HCT116 (cell line): Measurements from ENCODE around the gene TSC1. TPM values are rescaled to one million over a fixed set of nuclear protein-coding genes. Genes with fewer than 3 reads are reported as not detected.

Experiments used
- ATAC-seq: fragments of 200-7000 bp; cut with Tn5 transposase; 2 replicates; pipeline ENCODE4 v1.9.1; 2020; ENCODE audit warnings: mild to moderate bottlenecking, moderate library complexity
- BruUV-seq: library from RNA; stranded (reverse); fragments of 400-500 nt; replicated peaks from 2 replicates; lab custom pipeline; 2021; lab: Mats Ljungman, UMichigan
- CTCF ChIA-PET: fragments of 300-600 bp; sonication (Branson Sonifier 250); formaldehyde crosslinking; loops from one replicate; lab custom pipeline; 2021; ENCODE audit warnings: antibody characterized with exemption; lab: Charles Lee
- POLR2A ChIA-PET: fragments of 300-600, 350-600 bp; sonication (Branson Sonifier 250); formaldehyde crosslinking; loops from one replicate; lab custom pipeline; 2021; ENCODE audit warnings: antibody characterized with exemption; lab: Charles Lee
- RAD21 ChIA-PET, 2 experiments: fragments of 300-600 bp; sonication (Branson Sonifier 250); formaldehyde crosslinking; loops; one replicate each; lab custom pipeline; 2023; ENCODE audit warnings: low total read pairs in 2 of 2; ENCODE audit not compliant: uncharacterized antibody in 2 of 2, unreplicated experiment in 2 of 2, low non-redundant PET in 1 of 2; lab: Charles Lee
- DNase-seq: peaks from one replicate; pipeline ENCODE4 v3.0.0-alpha.2; 2010; ENCODE audit warnings: low read depth, low spot score
- H2AFZ ChIP-seq: fragments of 200-600 bp; shearing (Covaris generic), sonication (generic); 2 replicates; pipeline ENCODE4 v1.6.1; 2017; ENCODE audit warnings: low read depth, mixed run types, mixed read lengths, antibody characterized with exemption, low read length; ENCODE audit not compliant: poor library complexity, severe bottlenecking
- H3K27ac ChIP-seq: 2 replicates; pipeline ENCODE4 v1.5.1; 2012; ENCODE audit warnings: low read depth, low read length
- H3K27me3 ChIP-seq: fragments of 200-600 bp; sonication (generic); 2 replicates; pipeline ENCODE4 v1.6.1; 2016; ENCODE audit warnings: mixed run types, low read length, mixed read lengths; ENCODE audit not compliant: insufficient read depth
- H3K36me3 ChIP-seq, 2 experiments: fragments of 200-500 bp in 1 of 2; fragments of 200-600 bp in 1 of 2; sonication (Bioruptor generic) in 1 of 2; sonication (generic) in 1 of 2; 2 replicates each; pipeline versions ENCODE4 v1.5.1 to v1.6.1; 2014 to 2016; ENCODE audit warnings: low read length in 2 of 2, inconsistent platforms in 1 of 2, mixed read lengths in 1 of 2, mixed run types in 1 of 2; ENCODE audit not compliant: insufficient read depth in 2 of 2, control insufficient read depth in 1 of 2
- H3K4me1 ChIP-seq, 2 experiments: fragments of 200-600 bp in 1 of 2; sonication (generic) in 1 of 2; 2 replicates each; pipeline versions ENCODE4 v1.5.1 to v1.6.1; 2012 to 2017; ENCODE audit warnings: low read length in 2 of 2, inconsistent platforms in 1 of 2, mild to moderate bottlenecking in 1 of 2, mixed read lengths in 1 of 2, mixed run types in 1 of 2, moderate library complexity in 1 of 2; ENCODE audit not compliant: insufficient read depth in 2 of 2, control insufficient read depth in 1 of 2
- H3K4me2 ChIP-seq: fragments of 200-600 bp; sonication (generic); 2 replicates; pipeline ENCODE4 v1.6.1; 2017; ENCODE audit warnings: mixed run types, low read length, mixed read lengths
- H3K4me3 ChIP-seq, 2 experiments: fragments of 200-600 bp in 1 of 2; sonication (generic) in 1 of 2; replicated peaks in 1 of 2; 2 replicates each; pipeline ENCODE4 v1.5.1; 2011 to 2016; ENCODE audit warnings: low read length in 2 of 2, control low read depth in 1 of 2, low read depth in 1 of 2, mild to moderate bottlenecking in 1 of 2, mixed read lengths in 1 of 2, mixed run types in 1 of 2
- H3K79me2 ChIP-seq: fragments of 200-600 bp; sonication (generic); 2 replicates; pipeline ENCODE4 v1.6.1; 2017; ENCODE audit warnings: mild to moderate bottlenecking, mixed run types, low read length, moderate library complexity, mixed read lengths; ENCODE audit not compliant: insufficient read depth
- H3K9ac ChIP-seq: fragments of 200-600 bp; sonication (generic); 2 replicates; pipeline ENCODE4 v1.6.1; 2016; ENCODE audit warnings: low read length, mixed read lengths
- H3K9me2 ChIP-seq: fragments of 200-600 bp; sonication (generic), shearing (Covaris generic); 2 replicates; pipeline ENCODE4 v1.6.1; 2017; ENCODE audit warnings: mixed run types, mild to moderate bottlenecking, moderate library complexity; ENCODE audit not compliant: insufficient read depth
- H3K9me3 ChIP-seq, 2 experiments: fragments of 200-500 bp in 1 of 2; fragments of 200-600 bp in 1 of 2; sonication (Bioruptor generic) in 1 of 2; sonication (generic) in 1 of 2; 2 replicates each; pipeline ENCODE4 v1.6.1; 2014 to 2017; ENCODE audit warnings: low read length in 2 of 2, mixed read lengths in 2 of 2, inconsistent platforms in 1 of 2, low read depth in 1 of 2, mild to moderate bottlenecking in 1 of 2, mixed run types in 1 of 2, moderate library complexity in 1 of 2; ENCODE audit not compliant: control insufficient read depth in 1 of 2, insufficient read depth in 1 of 2
- H4K20me1 ChIP-seq: fragments of 200-600 bp; sonication (generic), shearing (Covaris generic); 2 replicates; pipeline ENCODE4 v1.6.1; 2017; ENCODE audit warnings: mixed run types, mild to moderate bottlenecking, moderate library complexity; ENCODE audit not compliant: insufficient read depth
- CEBPB ChIP-seq: IDR thresholded peaks from 2 replicates; pipeline ENCODE4 v1.6.1; 2012; ENCODE audit warnings: low read depth
- EGR1 ChIP-seq: IDR thresholded peaks from 2 replicates; pipeline ENCODE4 v1.6.1; 2012; ENCODE audit warnings: low read depth
- ELF1 ChIP-seq: IDR thresholded peaks from 2 replicates; pipeline ENCODE4 v1.6.1; 2012; ENCODE audit warnings: low read depth, borderline replicate concordance
- EZH2phosphoT487 ChIP-seq: fragments of 200-600 bp; IDR thresholded peaks from 2 replicates; pipeline ENCODE4 v1.6.1; 2018; ENCODE audit warnings: antibody characterized with exemption, borderline replicate concordance
- JUND ChIP-seq: IDR thresholded peaks from 2 replicates; pipeline ENCODE4 v1.6.1; 2012
- POLR2A ChIP-seq: IDR thresholded peaks from 2 replicates; pipeline ENCODE4 v1.7.0; 2011; ENCODE audit warnings: borderline replicate concordance; ENCODE audit not compliant: insufficient read depth, insufficient read length; ENCODE audit errors: extremely low read depth
- RAD21 ChIP-seq: IDR thresholded peaks from 2 replicates; pipeline ENCODE4 v1.6.1; 2012; ENCODE audit warnings: low read depth, mild to moderate bottlenecking
- SIN3A ChIP-seq: IDR thresholded peaks from 2 replicates; pipeline ENCODE4 v1.6.1; 2012; ENCODE audit warnings: low read depth
- TCF7L2 ChIP-seq: IDR thresholded peaks from 2 replicates; pipeline ENCODE4 v1.7.0; 2011; ENCODE audit warnings: borderline replicate concordance, inconsistent platforms; ENCODE audit not compliant: insufficient read depth, insufficient read length; ENCODE audit errors: extremely low read depth
- ZNF274 ChIP-seq: fragments of 200-500 bp; sonication (Bioruptor generic); IDR thresholded peaks from 2 replicates; pipeline ENCODE4 v1.6.1; 2014; ENCODE audit warnings: mild to moderate bottlenecking, low read depth, low read length, inconsistent platforms
- intact Hi-C: fragments of 100-400 bp; cut with micrococcal nuclease; formaldehyde crosslinking; loops from 2 replicates; pipeline ENCODE4 v1.10.0; 2022
- total RNA-seq: library from RNA; stranded (reverse); gene quantifications from one replicate; pipeline ENCODE4 v1.2.1, GENCODE V29; 2021; ENCODE audit not compliant: unreplicated experiment
- TF ChIP-seq, protein P1 (sequence below), 3 experiments: fragments of 200-600 bp in 1 of 3; sonication (generic) in 1 of 3; IDR thresholded peaks in 2 of 3; conservative IDR thresholded peaks in 1 of 3; 2 replicates each; pipeline ENCODE4 v1.5.1; 2012 to 2017; ENCODE audit warnings: low read depth in 2 of 3, low read length in 2 of 3, antibody characterized with exemption in 1 of 3, borderline replicate concordance in 1 of 3, control low read depth in 1 of 3, mild to moderate bottlenecking in 1 of 3, mixed read lengths in 1 of 3, mixed run types in 1 of 3, moderate library complexity in 1 of 3; ENCODE audit not compliant: insufficient read depth in 1 of 3
- TF ChIP-seq, protein P2 (sequence below): IDR thresholded peaks from 2 replicates; pipeline ENCODE4 v1.6.1; 2012
- TF ChIP-seq, protein P3 (sequence below): IDR thresholded peaks from 2 replicates; pipeline ENCODE4 v1.6.1; 2012
- TF ChIP-seq, protein P4 (sequence below): IDR thresholded peaks from 2 replicates; pipeline ENCODE4 v1.6.1; 2012; ENCODE audit warnings: low read depth
- TF ChIP-seq, protein P5 (sequence below): IDR thresholded peaks from 2 replicates; pipeline ENCODE4 v1.6.1; 2011; ENCODE audit warnings: mild to moderate bottlenecking, low read length, moderate library complexity; ENCODE audit not compliant: insufficient replicate concordance; ENCODE audit errors: extremely low read depth

TSC1 gene
- total RNA-seq, 1 experiment from 2014 or later: 34.5 TPM

DNA sequence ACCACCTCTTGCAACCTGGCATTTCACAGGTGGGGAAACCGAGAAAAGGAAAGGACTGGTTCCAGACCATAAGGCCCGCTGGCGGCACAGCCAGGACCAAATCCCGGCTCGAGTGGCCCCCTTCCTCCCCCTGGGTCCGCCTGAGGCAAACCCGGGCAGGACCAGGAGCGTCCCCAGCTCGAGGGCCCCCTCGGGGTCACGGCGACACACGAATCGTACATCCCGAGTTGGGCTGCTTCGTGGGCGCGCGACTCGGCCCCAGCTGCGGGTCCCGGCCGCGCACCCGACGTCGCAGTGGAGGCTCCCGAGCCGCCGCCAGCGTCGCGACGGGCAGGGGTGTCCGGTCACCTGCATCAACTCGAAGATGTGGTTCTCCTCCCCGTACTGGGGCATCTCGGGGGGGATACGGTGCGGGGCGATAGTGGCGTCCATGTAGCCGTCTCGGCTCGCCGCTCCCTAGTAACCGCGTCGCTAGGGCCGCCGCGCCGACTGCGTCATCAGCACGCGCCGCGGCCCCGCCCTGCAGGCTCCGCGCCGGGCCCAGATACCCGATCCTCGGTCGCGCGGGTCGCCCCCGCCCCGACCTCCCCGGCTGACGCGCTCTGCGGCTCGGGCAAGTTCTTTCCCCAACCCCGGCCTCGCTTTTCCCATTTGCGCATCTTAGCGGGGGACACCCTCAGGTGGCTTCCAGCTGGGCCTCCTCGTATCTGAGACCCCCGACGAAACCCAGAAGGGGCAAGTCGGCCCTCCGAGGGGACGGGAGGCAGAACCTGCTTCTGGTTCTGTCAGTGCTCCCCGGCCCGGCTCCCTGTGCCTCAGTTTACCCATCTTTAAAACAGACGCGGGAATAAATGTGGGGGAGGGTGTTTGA, 66.4 kb downstream of the TSC1 start, which contains the start of gene AK8 (continued):
- TF ChIP-seq, protein P1, sequence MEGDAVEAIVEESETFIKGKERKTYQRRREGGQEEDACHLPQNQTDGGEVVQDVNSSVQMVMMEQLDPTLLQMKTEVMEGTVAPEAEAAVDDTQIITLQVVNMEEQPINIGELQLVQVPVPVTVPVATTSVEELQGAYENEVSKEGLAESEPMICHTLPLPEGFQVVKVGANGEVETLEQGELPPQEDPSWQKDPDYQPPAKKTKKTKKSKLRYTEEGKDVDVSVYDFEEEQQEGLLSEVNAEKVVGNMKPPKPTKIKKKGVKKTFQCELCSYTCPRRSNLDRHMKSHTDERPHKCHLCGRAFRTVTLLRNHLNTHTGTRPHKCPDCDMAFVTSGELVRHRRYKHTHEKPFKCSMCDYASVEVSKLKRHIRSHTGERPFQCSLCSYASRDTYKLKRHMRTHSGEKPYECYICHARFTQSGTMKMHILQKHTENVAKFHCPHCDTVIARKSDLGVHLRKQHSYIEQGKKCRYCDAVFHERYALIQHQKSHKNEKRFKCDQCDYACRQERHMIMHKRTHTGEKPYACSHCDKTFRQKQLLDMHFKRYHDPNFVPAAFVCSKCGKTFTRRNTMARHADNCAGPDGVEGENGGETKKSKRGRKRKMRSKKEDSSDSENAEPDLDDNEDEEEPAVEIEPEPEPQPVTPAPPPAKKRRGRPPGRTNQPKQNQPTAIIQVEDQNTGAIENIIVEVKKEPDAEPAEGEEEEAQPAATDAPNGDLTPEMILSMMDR (IDR thresholded peaks at IDR 0.05 in 2 of 3, conservative IDR thresholded peaks at IDR 0.05 in 1 of 3; ENCODE audit: borderline replicate concordance in 1 of 3, insufficient read depth in 1 of 3, low read depth in 2 of 3, low read length in 2 of 3): no peak
- peak; percentile 43 for TF ChIP-seq POLR2A
- TF ChIP-seq ZNF274: no peak
- TF ChIP-seq SIN3A: peak; percentile 87
- TF ChIP-seq JUND: no peak
- TF ChIP-seq, all 23 proteins: peak for 8

DNA sequence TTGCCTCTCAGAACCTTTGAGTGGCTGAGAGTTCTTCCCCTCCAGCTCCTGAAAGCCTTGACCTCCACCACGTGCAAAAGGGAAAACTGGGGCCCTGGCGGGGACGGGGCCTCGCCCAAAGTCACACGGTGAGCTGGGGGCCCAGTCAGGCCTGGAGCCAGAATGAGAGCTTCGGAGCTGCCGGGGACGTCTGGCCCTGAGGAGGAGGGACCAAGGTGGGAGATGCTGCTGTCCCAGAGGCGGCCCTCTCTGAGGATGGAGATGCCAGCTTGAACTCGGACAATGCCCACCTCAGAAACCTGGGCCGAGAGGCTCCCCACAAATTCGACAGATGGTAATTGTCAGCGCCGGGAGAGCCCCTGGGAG, 67.0 kb downstream of the TSC1 start:
- peak overlapping the region; percentile 97 for H3K9ac ChIP-seq
- H3K9me3 ChIP-seq: no peaks in the 10 kb centered on the region
- peaks cover 7 to 28% of the 10 kb centered on the region in 2 experiments; a peak in 2 of 4 replicates for H3K4me1 ChIP-seq
- CTCF ChIA-PET: no interaction called here
- H3K36me3 ChIP-seq: no peaks in the 10 kb centered on the region
- DNase-seq (no peak), ATAC-seq (no peak)
- no TSS peak for BruUV-seq
- no peaks in the 10 kb centered on the region for H3K79me2 ChIP-seq
- H3K4me3 ChIP-seq: peak overlapping the region; percentile 99
- peak overlapping the region; percentile 99 for H3K4me2 ChIP-seq
- RAD21 ChIA-PET: no interaction called here
- no peak overlapping the region for H2AFZ ChIP-seq
- peak overlapping the region; percentile 45; the same call in 1 of the 2 replicates for H3K27ac ChIP-seq
- no peaks in the 10 kb centered on the region for H3K9me2 ChIP-seq
- H3K27me3 ChIP-seq: no peaks in the 10 kb centered on the region
- H4K20me1 ChIP-seq: no peaks in the 10 kb centered on the region
- POLR2A ChIA-PET: no interaction called here
- intact Hi-C loops: no loop called here
- TF ChIP-seq EGR1 (no peak), ELF1 (no peak), RAD21 (no peak), POLR2A (no peak), CEBPB (no peak), SIN3A (no peak), JUND (no peak), EZH2phosphoT487 (no peak), TCF7L2 (no peak), ZNF274 (no peak)
- TF ChIP-seq, protein P2, sequence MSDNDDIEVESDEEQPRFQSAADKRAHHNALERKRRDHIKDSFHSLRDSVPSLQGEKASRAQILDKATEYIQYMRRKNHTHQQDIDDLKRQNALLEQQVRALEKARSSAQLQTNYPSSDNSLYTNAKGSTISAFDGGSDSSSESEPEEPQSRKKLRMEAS: no peak
- TF ChIP-seq, protein P3, sequence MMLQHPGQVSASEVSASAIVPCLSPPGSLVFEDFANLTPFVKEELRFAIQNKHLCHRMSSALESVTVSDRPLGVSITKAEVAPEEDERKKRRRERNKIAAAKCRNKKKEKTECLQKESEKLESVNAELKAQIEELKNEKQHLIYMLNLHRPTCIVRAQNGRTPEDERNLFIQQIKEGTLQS: no peak
- TF ChIP-seq, protein P4, sequence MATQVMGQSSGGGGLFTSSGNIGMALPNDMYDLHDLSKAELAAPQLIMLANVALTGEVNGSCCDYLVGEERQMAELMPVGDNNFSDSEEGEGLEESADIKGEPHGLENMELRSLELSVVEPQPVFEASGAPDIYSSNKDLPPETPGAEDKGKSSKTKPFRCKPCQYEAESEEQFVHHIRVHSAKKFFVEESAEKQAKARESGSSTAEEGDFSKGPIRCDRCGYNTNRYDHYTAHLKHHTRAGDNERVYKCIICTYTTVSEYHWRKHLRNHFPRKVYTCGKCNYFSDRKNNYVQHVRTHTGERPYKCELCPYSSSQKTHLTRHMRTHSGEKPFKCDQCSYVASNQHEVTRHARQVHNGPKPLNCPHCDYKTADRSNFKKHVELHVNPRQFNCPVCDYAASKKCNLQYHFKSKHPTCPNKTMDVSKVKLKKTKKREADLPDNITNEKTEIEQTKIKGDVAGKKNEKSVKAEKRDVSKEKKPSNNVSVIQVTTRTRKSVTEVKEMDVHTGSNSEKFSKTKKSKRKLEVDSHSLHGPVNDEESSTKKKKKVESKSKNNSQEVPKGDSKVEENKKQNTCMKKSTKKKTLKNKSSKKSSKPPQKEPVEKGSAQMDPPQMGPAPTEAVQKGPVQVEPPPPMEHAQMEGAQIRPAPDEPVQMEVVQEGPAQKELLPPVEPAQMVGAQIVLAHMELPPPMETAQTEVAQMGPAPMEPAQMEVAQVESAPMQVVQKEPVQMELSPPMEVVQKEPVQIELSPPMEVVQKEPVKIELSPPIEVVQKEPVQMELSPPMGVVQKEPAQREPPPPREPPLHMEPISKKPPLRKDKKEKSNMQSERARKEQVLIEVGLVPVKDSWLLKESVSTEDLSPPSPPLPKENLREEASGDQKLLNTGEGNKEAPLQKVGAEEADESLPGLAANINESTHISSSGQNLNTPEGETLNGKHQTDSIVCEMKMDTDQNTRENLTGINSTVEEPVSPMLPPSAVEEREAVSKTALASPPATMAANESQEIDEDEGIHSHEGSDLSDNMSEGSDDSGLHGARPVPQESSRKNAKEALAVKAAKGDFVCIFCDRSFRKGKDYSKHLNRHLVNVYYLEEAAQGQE: no peak
- TF ChIP-seq, protein P5, sequence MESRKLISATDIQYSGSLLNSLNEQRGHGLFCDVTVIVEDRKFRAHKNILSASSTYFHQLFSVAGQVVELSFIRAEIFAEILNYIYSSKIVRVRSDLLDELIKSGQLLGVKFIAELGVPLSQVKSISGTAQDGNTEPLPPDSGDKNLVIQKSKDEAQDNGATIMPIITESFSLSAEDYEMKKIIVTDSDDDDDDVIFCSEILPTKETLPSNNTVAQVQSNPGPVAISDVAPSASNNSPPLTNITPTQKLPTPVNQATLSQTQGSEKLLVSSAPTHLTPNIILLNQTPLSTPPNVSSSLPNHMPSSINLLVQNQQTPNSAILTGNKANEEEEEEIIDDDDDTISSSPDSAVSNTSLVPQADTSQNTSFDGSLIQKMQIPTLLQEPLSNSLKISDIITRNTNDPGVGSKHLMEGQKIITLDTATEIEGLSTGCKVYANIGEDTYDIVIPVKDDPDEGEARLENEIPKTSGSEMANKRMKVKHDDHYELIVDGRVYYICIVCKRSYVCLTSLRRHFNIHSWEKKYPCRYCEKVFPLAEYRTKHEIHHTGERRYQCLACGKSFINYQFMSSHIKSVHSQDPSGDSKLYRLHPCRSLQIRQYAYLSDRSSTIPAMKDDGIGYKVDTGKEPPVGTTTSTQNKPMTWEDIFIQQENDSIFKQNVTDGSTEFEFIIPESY: no peak
